Measurements from ENCODE around the gene NOL6. TPM values are rescaled to one million over a fixed set of nuclear protein-coding genes. Genes with fewer than 3 reads are reported as not detected.
A peak's percentile ranks its signal among the peaks of the same experiment; 100 is the strongest.

NOL6 gene
- total and polyA plus RNA-seq, 4 donors = 14.4 to 42.5 (median 32.1) TPM

GRCh38 chr9:33436445-33436844, 37.3 kb downstream of the NOL6 start:
- Histone ChIP-seq H3K9ac (ENCODE audit: insufficient read depth in 1 of 2, low read length in 2 of 2) (no peak overlapping the region), H3K27ac (ENCODE audit: low read depth in 1 of 2, low read length in 1 of 2) (no peak overlapping the region), H3K36me3 (ENCODE audit: control insufficient read depth in 4 of 4, insufficient read depth in 4 of 4, low read length in 4 of 4) (no peaks in the 10 kb centered on the region), H3K9me3 (ENCODE audit: control insufficient read depth in 4 of 4, insufficient read depth in 3 of 4, low read length in 3 of 4) (no peaks in the 10 kb centered on the region), H3K4me3 (no peak overlapping the region), H3K27me3 (ENCODE audit: control insufficient read depth in 3 of 3, insufficient read depth in 3 of 3, low read length in 2 of 3) (no peaks in the 10 kb centered on the region), H3K4me1 (ENCODE audit: control insufficient read depth in 5 of 5, insufficient read depth in 5 of 5, low read length in 5 of 5) (peaks cover 0 to 6% (median 0%) of the 10 kb centered on the region in 5 donors)
- ATAC-seq (ENCODE audit: insufficient read depth, low FRiP score) (no peak), DNase-seq (no peak)
- TF ChIP-seq, protein P1, sequence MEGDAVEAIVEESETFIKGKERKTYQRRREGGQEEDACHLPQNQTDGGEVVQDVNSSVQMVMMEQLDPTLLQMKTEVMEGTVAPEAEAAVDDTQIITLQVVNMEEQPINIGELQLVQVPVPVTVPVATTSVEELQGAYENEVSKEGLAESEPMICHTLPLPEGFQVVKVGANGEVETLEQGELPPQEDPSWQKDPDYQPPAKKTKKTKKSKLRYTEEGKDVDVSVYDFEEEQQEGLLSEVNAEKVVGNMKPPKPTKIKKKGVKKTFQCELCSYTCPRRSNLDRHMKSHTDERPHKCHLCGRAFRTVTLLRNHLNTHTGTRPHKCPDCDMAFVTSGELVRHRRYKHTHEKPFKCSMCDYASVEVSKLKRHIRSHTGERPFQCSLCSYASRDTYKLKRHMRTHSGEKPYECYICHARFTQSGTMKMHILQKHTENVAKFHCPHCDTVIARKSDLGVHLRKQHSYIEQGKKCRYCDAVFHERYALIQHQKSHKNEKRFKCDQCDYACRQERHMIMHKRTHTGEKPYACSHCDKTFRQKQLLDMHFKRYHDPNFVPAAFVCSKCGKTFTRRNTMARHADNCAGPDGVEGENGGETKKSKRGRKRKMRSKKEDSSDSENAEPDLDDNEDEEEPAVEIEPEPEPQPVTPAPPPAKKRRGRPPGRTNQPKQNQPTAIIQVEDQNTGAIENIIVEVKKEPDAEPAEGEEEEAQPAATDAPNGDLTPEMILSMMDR (IDR thresholded peaks at IDR 0.05; ENCODE audit: control extremely low read depth, extremely low read depth) = no peak
- 62 to 81% methylated on average over 8 of the region's 8 CpGs for WGBS, 2 donors

- ATAC-seq (ENCODE audit: insufficient read depth, low FRiP score) = no peak
- 79 to 86% methylated on average over 8 of the region's 8 CpGs for WGBS, 2 donors
- no peak overlapping the region for H3K9ac ChIP-seq (ENCODE audit: insufficient read depth in 1 of 2, low read length in 2 of 2)
- H3K4me1 ChIP-seq (ENCODE audit: control insufficient read depth in 5 of 5, insufficient read depth in 5 of 5, low read length in 5 of 5) = peaks cover 0 to 6% (median 0%) of the 10 kb centered on the region in 5 donors
- H3K27ac ChIP-seq (ENCODE audit: low read depth in 1 of 2, low read length in 1 of 2) = peak overlapping the region in 1 of 2 donors; percentile 34
- no peaks in the 10 kb centered on the region for H3K9me3 ChIP-seq (ENCODE audit: control insufficient read depth in 4 of 4, insufficient read depth in 3 of 4, low read length in 3 of 4)
- TF ChIP-seq, protein P1 (IDR thresholded peaks at IDR 0.05; ENCODE audit: control extremely low read depth, extremely low read depth) = no peak
- no peaks in the 10 kb centered on the region for H3K27me3 ChIP-seq (ENCODE audit: control insufficient read depth in 3 of 3, insufficient read depth in 3 of 3, low read length in 2 of 3)
- H3K36me3 ChIP-seq (ENCODE audit: control insufficient read depth in 4 of 4, insufficient read depth in 4 of 4, low read length in 4 of 4) = no peaks in the 10 kb centered on the region
- DNase-seq = no peak
- H3K4me3 ChIP-seq = no peak overlapping the region
Observed at GRCh38 chr9:33435821-33436277, 37.9 kb downstream of the NOL6 start.

- Histone ChIP-seq H3K4me3 (no peak overlapping the region), H3K9ac (ENCODE audit: insufficient read depth in 1 of 2, low read length in 2 of 2) (no peak overlapping the region), H3K9me3 (ENCODE audit: control insufficient read depth in 4 of 4, insufficient read depth in 3 of 4, low read length in 3 of 4) (no peaks in the 10 kb centered on the region), H3K27ac (ENCODE audit: low read depth in 1 of 2, low read length in 1 of 2) (no peak overlapping the region), H3K27me3 (ENCODE audit: control insufficient read depth in 3 of 3, insufficient read depth in 3 of 3, low read length in 2 of 3) (no peaks in the 10 kb centered on the region), H3K36me3 (ENCODE audit: control insufficient read depth in 4 of 4, insufficient read depth in 4 of 4, low read length in 4 of 4) (no peaks in the 10 kb centered on the region), H3K4me1 (ENCODE audit: control insufficient read depth in 5 of 5, insufficient read depth in 5 of 5, low read length in 5 of 5) (peaks cover 0 to 4% (median 0%) of the 10 kb centered on the region in 5 donors)
- ATAC-seq (ENCODE audit: insufficient read depth, low FRiP score) = no peak
- 72 to 81% methylated on average over 16 of the region's 16 CpGs for WGBS, 2 donors
- TF ChIP-seq, protein P1 (IDR thresholded peaks at IDR 0.05; ENCODE audit: control extremely low read depth, extremely low read depth) = no peak
- peak in 1 of 3 donors; percentile 10 for DNase-seq
Observed at GRCh38 chr9:33434317-33435105, 39.2 kb downstream of the NOL6 start.

All from lung (tissue), 12 donors.